Natural killer cell (primary cell): Measurements from ENCODE around the gene DLG5. TPM values are rescaled to one million over a fixed set of nuclear protein-coding genes. Genes with fewer than 3 reads are reported as not detected.

Source experiments
- ATAC-seq, 3 donors: fragments of 150-1000 bp in 2 of 3; fragments of 200-7000 bp in 1 of 3; cut with Tn5 transposase; 1 replicate in 1 of 3; 2 replicates in 2 of 3; pipeline ENCODE4 v1.10.0; 2021; ENCODE audit warnings: mild to moderate bottlenecking in 2 of 3, moderate library complexity in 2 of 3
- DNase-seq, 2 donors: peaks; one replicate each; pipeline versions ENCODE4 v3.0.0 to v3.0.0-alpha.2; 2013 to 2021; ENCODE audit warnings: mixed read lengths in 1 of 2
- H3K27ac ChIP-seq: one replicate; pipeline ENCODE4 v1.5.1; 2013; ENCODE audit warnings: mild to moderate bottlenecking, low read length
- H3K27me3 ChIP-seq: one replicate; pipeline ENCODE4 v1.6.1; 2013; ENCODE audit warnings: low read length; ENCODE audit not compliant: control insufficient read depth, insufficient read depth
- H3K36me3 ChIP-seq: one replicate; pipeline ENCODE4 v1.6.1; 2013; ENCODE audit warnings: low read length; ENCODE audit not compliant: control insufficient read depth, insufficient read depth
- H3K4me1 ChIP-seq: one replicate; pipeline ENCODE4 v1.6.1; 2013; ENCODE audit warnings: low read length; ENCODE audit not compliant: control insufficient read depth, insufficient read depth
- H3K4me3 ChIP-seq: one replicate; pipeline ENCODE4 v1.5.1; 2013; ENCODE audit warnings: low read length
- H3K9me3 ChIP-seq: one replicate; pipeline ENCODE4 v1.6.1; 2013; ENCODE audit warnings: low read length; ENCODE audit not compliant: control insufficient read depth, insufficient read depth
- H3K27ac Mint-ChIP-seq, 2 donors: one replicate each; pipeline ENCODE4 v1.8.0; 2022; ENCODE audit warnings: mild to moderate bottlenecking in 2 of 2, mixed read lengths in 2 of 2, moderate library complexity in 1 of 2
- H3K27me3 Mint-ChIP-seq, 2 donors: one replicate each; pipeline ENCODE4 v1.8.0; 2022; ENCODE audit warnings: low read depth in 2 of 2, mixed read lengths in 2 of 2
- H3K36me3 Mint-ChIP-seq: one replicate; pipeline ENCODE4 v1.8.0; 2022; ENCODE audit warnings: mixed read lengths
- H3K4me1 Mint-ChIP-seq, 2 donors: one replicate each; pipeline ENCODE4 v1.8.0; 2022; ENCODE audit warnings: mixed read lengths in 2 of 2
- H3K4me3 Mint-ChIP-seq: one replicate; pipeline ENCODE4 v1.8.0; 2022; ENCODE audit warnings: mild to moderate bottlenecking, moderate library complexity, mixed read lengths
- H3K9me3 Mint-ChIP-seq, 2 donors: one replicate each; pipeline ENCODE4 v1.8.0; 2022; ENCODE audit warnings: mixed read lengths in 2 of 2
- CTCF ChIP-seq: fragments of 200-600 bp; IDR thresholded peaks from one replicate; pipeline ENCODE4 v1.8.0; 2022; ENCODE audit warnings: antibody characterized with exemption
- WGBS: methylation state at CpG from one replicate; pipeline ENCODE4 v1.1.7; 2013; ENCODE audit warnings: missing lambda C conversion rate; ENCODE audit not compliant: insufficient coverage; 5-methylcytosine and 5-hydroxymethylcytosine counted together
- intact Hi-C: fragments of 100-400 bp; cut with micrococcal nuclease; formaldehyde crosslinking; loops from one replicate; pipeline ENCODE4 v1.14.2; 2022
- total RNA-seq, 4 donors: library from RNA; stranded (reverse); fragments of 120-200 nt in 1 of 4; gene quantifications; one replicate each; pipeline versions ENCODE4 v1.2.3 to v1.2.4, GENCODE V29; 2013 to 2022

The DLG5 gene
- total RNA-seq, 3 donors from 2014 or later (not counting 1 experiment from before 2014, with no cell fraction given): 52.8 to 75.0 (median 52.9) TPM

- no peak overlapping the region for H3K27ac ChIP-seq
- Mint-ChIP-seq H3K4me1 (peaks cover 13 to 16% of the 10 kb centered on the region in 2 donors), H3K9me3 (no peaks in the 10 kb centered on the region), H3K27ac (no peak overlapping the region), H3K27me3 (no peaks in the 10 kb centered on the region), H3K4me3 (no peak overlapping the region), H3K36me3 (no peaks in the 10 kb centered on the region)
- peaks cover 19% of the 10 kb centered on the region for H3K4me1 ChIP-seq
- H3K36me3 ChIP-seq: peaks cover 41% of the 10 kb centered on the region
- DNase-seq (no peak), ATAC-seq (no peak)
- H3K9me3 ChIP-seq: no peaks in the 10 kb centered on the region
- H3K4me3 ChIP-seq: no peak overlapping the region
- intact Hi-C loops: no loop called here
- 87% methylated on average over 8 of the region's 8 CpGs for WGBS
- no peak for TF ChIP-seq CTCF
- H3K27me3 ChIP-seq: no peaks in the 10 kb centered on the region
These were observed 85.9 kb downstream of the DLG5 start for GRCh38 chr10:77840636-77841035.

- peaks cover 14 to 20% of the 10 kb centered on the region in 2 donors for H3K4me1 Mint-ChIP-seq
- Histone ChIP-seq H3K4me1 (peaks cover 25% of the 10 kb centered on the region), H3K9me3 (no peaks in the 10 kb centered on the region), H3K4me3 (no peak overlapping the region), H3K27ac (peak overlapping the region; percentile 36), H3K36me3 (peaks cover 39% of the 10 kb centered on the region), H3K27me3 (no peaks in the 10 kb centered on the region)
- no peaks in the 10 kb centered on the region for H3K27me3 Mint-ChIP-seq
- DNase-seq: no peak
- H3K9me3 Mint-ChIP-seq: no peaks in the 10 kb centered on the region
- H3K4me3 Mint-ChIP-seq: no peak overlapping the region
- no peak for ATAC-seq
- H3K36me3 Mint-ChIP-seq: peaks cover 5% of the 10 kb centered on the region
- 91% methylated on average over 13 of the region's 14 CpGs for WGBS
- TF ChIP-seq CTCF: no peak
- H3K27ac Mint-ChIP-seq: peak overlapping the region; percentile 91 to 93
- intact Hi-C loops: no loop called here
These were observed 88.5 kb downstream of the DLG5 start for GRCh38 chr10:77837925-77838595.

GRCh38 chr10:77837248-77837924 is 89.2 kb downstream of the DLG5 start:
- H3K27me3 Mint-ChIP-seq: no peaks in the 10 kb centered on the region
- peak overlapping the region; percentile 91 to 93 for H3K27ac Mint-ChIP-seq
- TF ChIP-seq CTCF: no peak
- H3K4me3 Mint-ChIP-seq: no peak overlapping the region
- peak in 1 of 2 donors; percentile 84 for DNase-seq
- Histone ChIP-seq H3K4me1 (peaks cover 32% of the 10 kb centered on the region), H3K27me3 (no peaks in the 10 kb centered on the region), H3K27ac (peak overlapping the region; percentile 75), H3K4me3 (no peak overlapping the region), H3K9me3 (no peaks in the 10 kb centered on the region), H3K36me3 (peaks cover 37% of the 10 kb centered on the region)
- ATAC-seq: peak; percentile 21 to 39 (median 38)
- H3K9me3 Mint-ChIP-seq: no peaks in the 10 kb centered on the region
- intact Hi-C loops: no loop called here
- 75% methylated on average over 10 of the region's 10 CpGs for WGBS
- peaks cover 21 to 27% of the 10 kb centered on the region in 2 donors for H3K4me1 Mint-ChIP-seq
- H3K36me3 Mint-ChIP-seq: peaks cover 6% of the 10 kb centered on the region
